ENCODE measurements around the gene PPRC1.

GRCh38 chr10:102102421-102102820, 30.4 kb upstream of the PPRC1 start:
- TF ChIP-seq CTCF (IDR thresholded peaks at IDR 0.05) = no peak
- no peak for TF ChIP-seq POLR2AphosphoS5 (IDR thresholded peaks at IDR 0.05)

All from sigmoid colon (tissue), 4 donors.